ENCODE results near the gene MOB3A.

MOB3A gene

DNA sequence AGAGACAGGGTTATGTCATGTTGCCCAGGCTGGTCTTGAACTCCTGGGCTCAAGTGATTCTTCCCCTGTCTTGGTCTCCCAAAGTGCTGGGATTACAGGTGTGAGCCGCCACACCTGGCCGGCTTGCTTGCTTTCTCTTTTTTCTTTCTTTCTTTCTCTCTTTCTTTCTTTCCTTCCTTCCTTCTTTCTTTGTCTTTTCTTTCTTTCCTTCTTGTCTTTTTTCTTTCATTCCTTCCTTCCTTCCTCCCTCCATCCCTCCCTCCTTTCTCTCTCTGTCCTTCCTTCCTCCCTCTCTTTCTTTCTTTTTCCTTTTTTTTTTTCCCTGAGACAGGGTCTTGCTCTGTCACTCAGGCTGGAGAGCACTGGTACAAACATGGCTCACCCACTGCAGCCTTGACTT, 73.8 kb downstream of the MOB3A start:
- Histone ChIP-seq H3K4me1 (peaks cover 10 to 36% (median 25%) of the 10 kb centered on the region in 10 experiments), H3K27me3 (no peaks in the 10 kb centered on the region), H3K4me2 (no peak overlapping the region), H4K20me1 (no peaks in the 10 kb centered on the region), H3K9ac (no peak overlapping the region), H3K36me3 (no peaks in the 10 kb centered on the region), H3K27ac (no peak overlapping the region), H3K4me3 (no peak overlapping the region), H3K9me3 (replicated peaks in 1 of 11) (peaks cover 0 to 7% (median 4%) of the 10 kb centered on the region in 11 experiments; a peak in 13 of 22 replicates)
- TF ChIP-seq Cebpa-rat (IDR thresholded peaks at IDR 0.05), result no peak

DNA sequence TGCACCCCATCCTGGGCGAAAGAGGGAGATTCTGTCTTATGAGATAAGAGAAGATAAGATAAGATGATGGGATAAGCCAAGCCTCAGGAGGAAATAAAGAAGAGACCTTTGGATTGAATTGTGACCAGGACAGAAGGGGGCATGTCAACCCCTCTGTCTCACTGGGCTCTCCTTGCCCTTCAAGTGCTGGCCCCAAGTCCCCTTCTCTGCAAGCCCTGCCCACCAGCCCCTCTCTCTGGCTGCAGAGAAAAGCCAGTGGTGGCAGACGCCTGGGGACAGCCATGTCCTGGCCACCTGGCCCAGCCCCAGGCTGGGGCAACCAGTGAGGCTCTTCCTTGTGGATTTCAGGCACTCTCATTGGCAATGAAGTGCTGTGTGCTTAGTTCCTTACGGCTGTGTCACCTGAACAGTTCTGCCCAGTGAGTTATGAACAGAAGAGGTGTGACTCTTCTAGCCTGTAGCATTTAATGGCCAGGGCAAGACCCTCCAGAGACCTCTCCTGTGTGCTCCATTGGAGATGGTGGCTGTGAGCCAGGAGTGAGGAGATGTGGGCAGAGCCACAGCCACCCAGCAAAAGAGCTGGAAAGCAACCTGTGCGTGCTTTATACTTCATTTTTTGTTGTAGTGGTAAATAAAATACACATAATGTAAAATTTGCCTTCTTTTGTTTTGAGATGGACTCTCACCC, 74.5 kb downstream of the MOB3A start:
- Histone ChIP-seq H3K9me3 (replicated peaks in 1 of 11) (peaks cover 0 to 7% (median 4%) of the 10 kb centered on the region in 11 experiments; a peak in 13 of 22 replicates), H3K9ac (no peak overlapping the region), H3K4me1 (peaks cover 6 to 31% (median 21%) of the 10 kb centered on the region in 10 experiments; a peak in 19 of 20 replicates), H4K20me1 (no peaks in the 10 kb centered on the region), H3K36me3 (no peaks in the 10 kb centered on the region), H3K27me3 (no peaks in the 10 kb centered on the region), H3K4me2 (no peak overlapping the region), H3K27ac (no peak overlapping the region), H3K4me3 (no peak overlapping the region)
- no peak for TF ChIP-seq Cebpa-rat (IDR thresholded peaks at IDR 0.05)

Data from BLaER1 treated with 17β-estradiol and CSF1 and Interleukin-3, amounts not matched to agents 10 nM and 100 nM (cell line).